Measurements from ENCODE around the gene E2F6. TPM values are rescaled to one million over a fixed set of nuclear protein-coding genes. Genes with fewer than 3 reads are reported as not detected.

Gene E2F6
- total and polyA plus RNA-seq, 2 donors (not counting 3 experiments of a cell fraction or from before 2014, with no cell fraction given) = 7.9 to 15.7 TPM

GRCh38 chr2:11446733-11447248 lies 19.2 kb downstream of the E2F6 start:
- H3K4me1 ChIP-seq (ENCODE audit: control insufficient read depth, extremely low read depth, insufficient read depth, low read length) = no peaks in the 10 kb centered on the region
- no TSS peak for BruUV-seq (replicated peaks)
- H3K9me3 ChIP-seq (replicated peaks; ENCODE audit: control insufficient read depth, insufficient read depth, low read length) = no peaks in the 10 kb centered on the region
- dilution Hi-C loops (cut with MboI; ENCODE audit: extremely low pct_ligation_motif_present, low sequenced_read_pairs) (no loop called here), intact Hi-C loops (cut with micrococcal nuclease) (loop anchor here (1.0 to 5.0 kb wide), 3 partner anchors 212 to 614 kb away; no protein-coding TSS in a partner anchor)
- ChIA-PET POLR2A (no interaction called here), CTCF (interaction anchor here (0.6 to 5.5 kb wide), 41 partner anchors 9 to 634 kb away, joined by 3 to 187 read pairs (median 4); partner anchors contain the start of genes E2F6, PDIA6 and SLC66A3)
- no peaks in the 10 kb centered on the region for H3K9me1 ChIP-seq (replicated peaks; ENCODE audit: control insufficient read depth, extremely low read depth, insufficient read depth, low read length)
- DNase-seq (ENCODE audit: low read depth, low spot score) (peak; percentile 71), FAIRE-seq (peak; percentile 40)
- H3K4me2 ChIP-seq (ENCODE audit: insufficient read depth, low read length) = no peak overlapping the region
- H3K27me3 ChIP-seq (ENCODE audit: control insufficient read depth in 2 of 2, insufficient read depth in 2 of 2, low read length in 2 of 2) = no peaks in the 10 kb centered on the region
- H3K9ac ChIP-seq (replicated peaks; ENCODE audit: extremely low read depth, insufficient read depth, low read length) = no peak overlapping the region
- no peak overlapping the region for H2AFZ ChIP-seq (ENCODE audit: low read depth, low read length)
- no peak for TF ChIP-seq EZH2 (IDR thresholded peaks at IDR 0.05; ENCODE audit: borderline replicate concordance, low read depth, low read length, severe bottlenecking)
- peak; percentile 27 for TF ChIP-seq POLR2AphosphoS5 (IDR thresholded peaks at IDR 0.05; ENCODE audit: insufficient read depth, low read depth, low read length)
- TF ChIP-seq MYC (IDR thresholded peaks at IDR 0.05; ENCODE audit: low read depth, low read length) = no peak
- no peak for TF ChIP-seq JUN (IDR thresholded peaks at IDR 0.05; ENCODE audit: borderline replicate concordance, insufficient read depth, insufficient read length, low read depth)
- TF ChIP-seq POLR2A (IDR thresholded peaks at IDR 0.05; ENCODE audit: low read depth, low read length) = no peak
- no peak for TF ChIP-seq MAX (IDR thresholded peaks at IDR 0.05; ENCODE audit: insufficient read depth, insufficient read length)
- no peak for TF ChIP-seq FOS (IDR thresholded peaks at IDR 0.05; ENCODE audit: borderline replicate concordance, insufficient read depth, low read length)
- no peak for TF ChIP-seq GATA2 (IDR thresholded peaks at IDR 0.05; ENCODE audit: insufficient read depth, insufficient read length, low read depth, low read length)
- peak; percentile 72 to 75 for TF ChIP-seq CTCF (IDR thresholded peaks at IDR 0.05; ENCODE audit: extremely low read depth in 1 of 2, insufficient read depth in 1 of 2, low read depth in 1 of 2, low read length in 2 of 2)
- H3K79me2 ChIP-seq (ENCODE audit: control insufficient read depth, insufficient read depth, low read length) = no peaks in the 10 kb centered on the region
- no peaks in the 10 kb centered on the region for H4K20me1 ChIP-seq (replicated peaks; ENCODE audit: control insufficient read depth, extremely low read depth, insufficient read depth, low read length)
- H3K4me3 ChIP-seq (replicated peaks in 1 of 3; ENCODE audit: insufficient read depth in 1 of 3, low read depth in 1 of 3, low read length in 3 of 3) = no peak overlapping the region
- H3K36me3 ChIP-seq (ENCODE audit: control insufficient read depth in 2 of 2, extremely low read depth in 1 of 2, insufficient read depth in 2 of 2, low read length in 2 of 2) = peaks cover 15 to 17% of the 10 kb centered on the region in 2 experiments
- H3K27ac ChIP-seq (ENCODE audit: insufficient read depth, low read depth, low read length) = no peak overlapping the region
